HCT116 (cell line): ENCODE results near the gene USP24. TPM values are rescaled to one million over a fixed set of nuclear protein-coding genes. Genes with fewer than 3 reads are reported as not detected.

Experiments
- ATAC-seq: fragments of 200-7000 bp; cut with Tn5 transposase; 2 replicates; pipeline ENCODE4 v1.9.1; 2020; ENCODE audit warnings: mild to moderate bottlenecking, moderate library complexity
- BruUV-seq: library from RNA; stranded (reverse); fragments of 400-500 nt; replicated peaks from 2 replicates; lab custom pipeline; 2021; lab: Mats Ljungman, UMichigan
- CTCF ChIA-PET: fragments of 300-600 bp; sonication (Branson Sonifier 250); formaldehyde crosslinking; loops from one replicate; lab custom pipeline; 2021; ENCODE audit warnings: antibody characterized with exemption; lab: Charles Lee
- POLR2A ChIA-PET: fragments of 300-600, 350-600 bp; sonication (Branson Sonifier 250); formaldehyde crosslinking; loops from one replicate; lab custom pipeline; 2021; ENCODE audit warnings: antibody characterized with exemption; lab: Charles Lee
- RAD21 ChIA-PET, 2 experiments: fragments of 300-600 bp; sonication (Branson Sonifier 250); formaldehyde crosslinking; loops; one replicate each; lab custom pipeline; 2023; ENCODE audit warnings: low total read pairs in 2 of 2; ENCODE audit not compliant: uncharacterized antibody in 2 of 2, unreplicated experiment in 2 of 2, low non-redundant PET in 1 of 2; lab: Charles Lee
- DNase-seq: peaks from one replicate; pipeline ENCODE4 v3.0.0-alpha.2; 2010; ENCODE audit warnings: low read depth, low spot score
- H2AFZ ChIP-seq: fragments of 200-600 bp; shearing (Covaris generic), sonication (generic); 2 replicates; pipeline ENCODE4 v1.6.1; 2017; ENCODE audit warnings: low read depth, mixed run types, mixed read lengths, antibody characterized with exemption, low read length; ENCODE audit not compliant: poor library complexity, severe bottlenecking
- H3K27ac ChIP-seq: 2 replicates; pipeline ENCODE4 v1.5.1; 2012; ENCODE audit warnings: low read depth, low read length
- H3K27me3 ChIP-seq: fragments of 200-600 bp; sonication (generic); 2 replicates; pipeline ENCODE4 v1.6.1; 2016; ENCODE audit warnings: mixed run types, low read length, mixed read lengths; ENCODE audit not compliant: insufficient read depth
- H3K36me3 ChIP-seq, 2 experiments: fragments of 200-500 bp in 1 of 2; fragments of 200-600 bp in 1 of 2; sonication (Bioruptor generic) in 1 of 2; sonication (generic) in 1 of 2; 2 replicates each; pipeline versions ENCODE4 v1.5.1 to v1.6.1; 2014 to 2016; ENCODE audit warnings: low read length in 2 of 2, inconsistent platforms in 1 of 2, mixed read lengths in 1 of 2, mixed run types in 1 of 2; ENCODE audit not compliant: insufficient read depth in 2 of 2, control insufficient read depth in 1 of 2
- H3K4me1 ChIP-seq, 2 experiments: fragments of 200-600 bp in 1 of 2; sonication (generic) in 1 of 2; 2 replicates each; pipeline versions ENCODE4 v1.5.1 to v1.6.1; 2012 to 2017; ENCODE audit warnings: low read length in 2 of 2, inconsistent platforms in 1 of 2, mild to moderate bottlenecking in 1 of 2, mixed read lengths in 1 of 2, mixed run types in 1 of 2, moderate library complexity in 1 of 2; ENCODE audit not compliant: insufficient read depth in 2 of 2, control insufficient read depth in 1 of 2
- H3K4me2 ChIP-seq: fragments of 200-600 bp; sonication (generic); 2 replicates; pipeline ENCODE4 v1.6.1; 2017; ENCODE audit warnings: mixed run types, low read length, mixed read lengths
- H3K4me3 ChIP-seq, 2 experiments: fragments of 200-600 bp in 1 of 2; sonication (generic) in 1 of 2; replicated peaks in 1 of 2; 2 replicates each; pipeline ENCODE4 v1.5.1; 2011 to 2016; ENCODE audit warnings: low read length in 2 of 2, control low read depth in 1 of 2, low read depth in 1 of 2, mild to moderate bottlenecking in 1 of 2, mixed read lengths in 1 of 2, mixed run types in 1 of 2
- H3K79me2 ChIP-seq: fragments of 200-600 bp; sonication (generic); 2 replicates; pipeline ENCODE4 v1.6.1; 2017; ENCODE audit warnings: mild to moderate bottlenecking, mixed run types, low read length, moderate library complexity, mixed read lengths; ENCODE audit not compliant: insufficient read depth
- H3K9ac ChIP-seq: fragments of 200-600 bp; sonication (generic); 2 replicates; pipeline ENCODE4 v1.6.1; 2016; ENCODE audit warnings: low read length, mixed read lengths
- H3K9me2 ChIP-seq: fragments of 200-600 bp; sonication (generic), shearing (Covaris generic); 2 replicates; pipeline ENCODE4 v1.6.1; 2017; ENCODE audit warnings: mixed run types, mild to moderate bottlenecking, moderate library complexity; ENCODE audit not compliant: insufficient read depth
- H3K9me3 ChIP-seq, 2 experiments: fragments of 200-500 bp in 1 of 2; fragments of 200-600 bp in 1 of 2; sonication (Bioruptor generic) in 1 of 2; sonication (generic) in 1 of 2; 2 replicates each; pipeline ENCODE4 v1.6.1; 2014 to 2017; ENCODE audit warnings: low read length in 2 of 2, mixed read lengths in 2 of 2, inconsistent platforms in 1 of 2, low read depth in 1 of 2, mild to moderate bottlenecking in 1 of 2, mixed run types in 1 of 2, moderate library complexity in 1 of 2; ENCODE audit not compliant: control insufficient read depth in 1 of 2, insufficient read depth in 1 of 2
- H4K20me1 ChIP-seq: fragments of 200-600 bp; sonication (generic), shearing (Covaris generic); 2 replicates; pipeline ENCODE4 v1.6.1; 2017; ENCODE audit warnings: mixed run types, mild to moderate bottlenecking, moderate library complexity; ENCODE audit not compliant: insufficient read depth
- CBX3 ChIP-seq: IDR thresholded peaks from 2 replicates; pipeline ENCODE4 v1.6.1; 2012; ENCODE audit warnings: low read depth
- EGR1 ChIP-seq: IDR thresholded peaks from 2 replicates; pipeline ENCODE4 v1.6.1; 2012; ENCODE audit warnings: low read depth
- ELF1 ChIP-seq: IDR thresholded peaks from 2 replicates; pipeline ENCODE4 v1.6.1; 2012; ENCODE audit warnings: low read depth, borderline replicate concordance
- EZH2 ChIP-seq: fragments of 200-600 bp; sonication (generic); IDR thresholded peaks from 2 replicates; pipeline ENCODE4 v1.6.1; 2017; ENCODE audit warnings: antibody characterized with exemption, mixed run types
- EZH2phosphoT487 ChIP-seq: fragments of 200-600 bp; IDR thresholded peaks from 2 replicates; pipeline ENCODE4 v1.6.1; 2018; ENCODE audit warnings: antibody characterized with exemption, borderline replicate concordance
- FOSL1 ChIP-seq: IDR thresholded peaks from 2 replicates; pipeline ENCODE4 v1.6.1; 2012; ENCODE audit warnings: low read depth
- POLR2A ChIP-seq: IDR thresholded peaks from 2 replicates; pipeline ENCODE4 v1.7.0; 2011; ENCODE audit warnings: borderline replicate concordance; ENCODE audit not compliant: insufficient read depth, insufficient read length; ENCODE audit errors: extremely low read depth
- POLR2AphosphoS5 ChIP-seq: IDR thresholded peaks from 2 replicates; pipeline ENCODE4 v1.6.1; 2011; ENCODE audit warnings: mild to moderate bottlenecking, low read depth, low read length, moderate library complexity
- RAD21 ChIP-seq: IDR thresholded peaks from 2 replicates; pipeline ENCODE4 v1.6.1; 2012; ENCODE audit warnings: low read depth, mild to moderate bottlenecking
- SP1 ChIP-seq: IDR thresholded peaks from 2 replicates; pipeline ENCODE4 v1.6.1; 2012; ENCODE audit warnings: low read depth
- SRF ChIP-seq: IDR thresholded peaks from 2 replicates; pipeline ENCODE4 v1.6.1; 2012; ENCODE audit warnings: low read depth
- TCF7L2 ChIP-seq: IDR thresholded peaks from 2 replicates; pipeline ENCODE4 v1.7.0; 2011; ENCODE audit warnings: borderline replicate concordance, inconsistent platforms; ENCODE audit not compliant: insufficient read depth, insufficient read length; ENCODE audit errors: extremely low read depth
- ZFX ChIP-seq: fragments of 450-650 bp; IDR thresholded peaks from 2 replicates; pipeline ENCODE4 v1.6.1; 2017
- intact Hi-C: fragments of 100-400 bp; cut with micrococcal nuclease; formaldehyde crosslinking; loops from 2 replicates; pipeline ENCODE4 v1.10.0; 2022
- total RNA-seq: library from RNA; stranded (reverse); gene quantifications from one replicate; pipeline ENCODE4 v1.2.1, GENCODE V29; 2021; ENCODE audit not compliant: unreplicated experiment
- TF ChIP-seq, protein P1 (sequence below): IDR thresholded peaks from 2 replicates; pipeline ENCODE4 v1.6.1; 2012

USP24 gene
- total RNA-seq, 1 experiment from 2014 or later: 34.2 TPM

DNA sequence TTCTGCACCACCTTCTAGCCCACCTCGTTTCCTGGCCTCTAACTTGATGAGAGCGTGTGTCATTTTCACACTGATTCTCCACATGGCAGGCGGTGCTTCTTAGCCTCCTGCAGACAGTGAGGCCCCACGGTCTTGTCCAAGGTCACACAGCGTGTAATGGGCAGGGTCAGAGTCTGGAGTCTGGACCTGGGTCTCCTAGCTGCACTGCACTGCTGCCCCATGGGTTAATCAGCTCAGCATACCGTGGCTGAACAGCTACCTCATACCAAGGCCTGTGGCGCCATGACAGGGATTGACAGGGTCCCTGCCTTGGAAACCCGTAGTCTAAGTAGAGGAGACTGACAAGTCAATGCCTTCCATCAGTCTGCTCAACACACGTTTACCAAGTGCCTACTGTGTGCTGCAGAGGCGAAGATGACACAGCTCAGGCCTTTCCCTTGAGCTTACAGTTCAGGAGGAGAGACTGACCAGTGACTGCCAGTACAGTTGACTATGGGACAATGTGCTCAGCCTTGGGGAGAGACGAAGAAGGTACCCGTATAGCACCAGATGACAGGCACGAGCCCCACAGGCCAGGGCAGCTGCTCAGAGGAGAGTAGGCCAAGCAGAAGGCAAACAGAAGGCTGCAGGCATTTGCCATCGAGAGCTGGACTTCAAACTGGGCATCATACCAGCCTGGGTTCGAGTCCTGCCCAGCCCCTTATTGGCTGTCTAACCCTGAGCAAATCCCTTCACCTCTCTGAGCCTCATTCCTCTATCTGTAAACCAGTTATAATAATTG is 170.4 kb downstream of the USP24 start:
- ChIA-PET POLR2A (no interaction called here), CTCF (no interaction called here), RAD21 (no interaction called here)
- ATAC-seq (no peak), DNase-seq (no peak)
- peaks cover 0 to 15% of the 10 kb centered on the region in 2 experiments; a peak in 2 of 4 replicates for H3K4me1 ChIP-seq
- BruUV-seq: no TSS peak
- H3K36me3 ChIP-seq: 0 out of 4 replicates have a peak, but pooled peaks cover 0 to 9% of the 10 kb centered on the region in 2 experiments
- no peaks in the 10 kb centered on the region for H3K9me2 ChIP-seq
- H3K9ac ChIP-seq: no peak overlapping the region
- no peak overlapping the region for H3K4me3 ChIP-seq
- intact Hi-C loops: no loop called here
- H4K20me1 ChIP-seq: no peaks in the 10 kb centered on the region
- no peaks in the 10 kb centered on the region for H3K27me3 ChIP-seq
- no peak overlapping the region for H3K27ac ChIP-seq
- H3K9me3 ChIP-seq: no peaks in the 10 kb centered on the region
- peaks cover 6% of the 10 kb centered on the region; the same call in 1 of the 2 replicates for H3K79me2 ChIP-seq
- no peak overlapping the region for H3K4me2 ChIP-seq
- no peak for TF ChIP-seq TCF7L2
- TF ChIP-seq, protein P1, sequence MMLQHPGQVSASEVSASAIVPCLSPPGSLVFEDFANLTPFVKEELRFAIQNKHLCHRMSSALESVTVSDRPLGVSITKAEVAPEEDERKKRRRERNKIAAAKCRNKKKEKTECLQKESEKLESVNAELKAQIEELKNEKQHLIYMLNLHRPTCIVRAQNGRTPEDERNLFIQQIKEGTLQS: no peak
- no peak for TF ChIP-seq FOSL1
- no peak for TF ChIP-seq EGR1
- TF ChIP-seq EZH2phosphoT487: no peak
- TF ChIP-seq POLR2AphosphoS5: no peak
- no peak for TF ChIP-seq EZH2
- no peak for TF ChIP-seq CBX3
- no peak for TF ChIP-seq ZFX
- TF ChIP-seq, all 23 proteins: peak for 0
- no peak overlapping the region for H2AFZ ChIP-seq

DNA sequence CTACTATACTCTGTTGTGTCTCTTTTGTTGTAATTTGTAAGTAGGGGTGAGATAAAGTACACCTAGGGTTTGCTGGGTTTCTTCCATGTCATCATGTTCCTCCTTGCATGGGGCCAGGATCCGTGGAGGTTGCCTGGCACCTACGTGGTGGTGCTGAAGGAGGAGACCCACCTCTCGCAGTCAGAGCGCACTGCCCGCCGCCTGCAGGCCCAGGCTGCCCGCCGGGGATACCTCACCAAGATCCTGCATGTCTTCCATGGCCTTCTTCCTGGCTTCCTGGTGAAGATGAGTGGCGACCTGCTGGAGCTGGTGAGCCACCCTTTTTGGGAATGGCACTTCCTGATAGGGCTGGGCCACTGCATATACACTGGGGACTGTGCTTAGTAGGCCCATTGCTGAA is 171.4 kb downstream of the USP24 start:
- H3K27ac ChIP-seq: no peak overlapping the region
- H3K4me3 ChIP-seq: no peak overlapping the region
- H3K9ac ChIP-seq: no peak overlapping the region
- H2AFZ ChIP-seq: no peak overlapping the region
- no TSS peak for BruUV-seq
- no peak for TF ChIP-seq ELF1
- TF ChIP-seq RAD21: no peak
- no peak for TF ChIP-seq POLR2AphosphoS5
- TF ChIP-seq EZH2phosphoT487: no peak
- no peak for TF ChIP-seq FOSL1
- TF ChIP-seq SP1: no peak
- no peak for TF ChIP-seq SRF
- TF ChIP-seq POLR2A: no peak
- H3K27me3 ChIP-seq: no peaks in the 10 kb centered on the region
- ATAC-seq: no peak
- intact Hi-C loops: no loop called here
- no peaks in the 10 kb centered on the region for H3K9me3 ChIP-seq
- CTCF ChIA-PET: no interaction called here
- H3K4me1 ChIP-seq: peaks cover 4 to 26% of the 10 kb centered on the region in 2 experiments; a peak in 3 of 4 replicates
- DNase-seq: no peak
- POLR2A ChIA-PET: no interaction called here
- H3K9me2 ChIP-seq: no peaks in the 10 kb centered on the region
- H3K79me2 ChIP-seq: peaks cover 6% of the 10 kb centered on the region; the same call in 1 of the 2 replicates
- 0 out of 4 replicates have a peak, but pooled peaks cover 0 to 9% of the 10 kb centered on the region in 2 experiments for H3K36me3 ChIP-seq
- H4K20me1 ChIP-seq: no peaks in the 10 kb centered on the region
- RAD21 ChIA-PET: no interaction called here
- H3K4me2 ChIP-seq: no peak overlapping the region
